DND-41 (cell line): ENCODE measurements around the gene IFT52.

ENCODE experiments used
- CTCF ChIP-seq: IDR thresholded peaks from 2 replicates; pipeline ENCODE4 v1.5.1; 2012; ENCODE audit warnings: borderline replicate concordance, low read length, moderate library complexity, mild to moderate bottlenecking; ENCODE audit not compliant: poor library complexity, severe bottlenecking; ENCODE audit errors: extremely low read depth
- EZH2 ChIP-seq: IDR thresholded peaks from 3 replicates; pipeline ENCODE4 v1.6.1; 2012; ENCODE audit warnings: borderline replicate concordance, low read depth, mild to moderate bottlenecking, moderate library complexity, low read length, inconsistent platforms; ENCODE audit not compliant: severe bottlenecking

GRCh38 chr20:43583133-43583864 lies 7.4 kb upstream of the IFT52 start:
- TF ChIP-seq CTCF (no peak), EZH2 (no peak)
